Activated CD4-positive, alpha-beta T cell treated with anti-CD3 and anti-CD28 coated beads, Interleukin-2, amount 50 U/mL, for 16 hours (primary cell): ENCODE results near the gene P2RY12.

Experiments used
- DNase-seq: peaks from one replicate; pipeline ENCODE4 v3.0.0-alpha.2; 2020

The P2RY12 gene

DNA sequence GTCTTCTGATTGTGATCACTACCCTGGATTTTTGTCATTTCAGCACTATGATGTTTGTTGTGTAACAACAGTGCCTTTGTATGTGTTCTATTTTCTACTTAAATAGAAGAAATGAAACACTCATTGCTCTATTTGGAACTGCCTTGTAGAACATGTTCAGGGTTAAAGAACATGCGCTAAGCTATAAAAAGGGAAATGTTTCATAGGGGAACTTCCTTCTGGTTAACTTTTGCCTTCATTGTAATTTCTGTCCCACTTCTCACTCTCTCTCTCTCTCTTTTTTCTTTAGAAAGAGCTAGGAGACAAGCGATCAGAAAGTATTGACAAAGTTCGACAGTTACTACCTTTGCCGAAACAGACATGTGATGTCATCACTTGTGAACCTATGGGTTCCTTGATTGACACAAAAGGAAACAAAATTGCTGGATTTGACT lies at the start of gene P2RY12:
Gene P2RY12, minus strand, starts transcription at position 13 of the 434 bp plus-strand sequence. CDS start 45,908 bp downstream, outside the sequence.
- no peak for DNase-seq

DNA sequence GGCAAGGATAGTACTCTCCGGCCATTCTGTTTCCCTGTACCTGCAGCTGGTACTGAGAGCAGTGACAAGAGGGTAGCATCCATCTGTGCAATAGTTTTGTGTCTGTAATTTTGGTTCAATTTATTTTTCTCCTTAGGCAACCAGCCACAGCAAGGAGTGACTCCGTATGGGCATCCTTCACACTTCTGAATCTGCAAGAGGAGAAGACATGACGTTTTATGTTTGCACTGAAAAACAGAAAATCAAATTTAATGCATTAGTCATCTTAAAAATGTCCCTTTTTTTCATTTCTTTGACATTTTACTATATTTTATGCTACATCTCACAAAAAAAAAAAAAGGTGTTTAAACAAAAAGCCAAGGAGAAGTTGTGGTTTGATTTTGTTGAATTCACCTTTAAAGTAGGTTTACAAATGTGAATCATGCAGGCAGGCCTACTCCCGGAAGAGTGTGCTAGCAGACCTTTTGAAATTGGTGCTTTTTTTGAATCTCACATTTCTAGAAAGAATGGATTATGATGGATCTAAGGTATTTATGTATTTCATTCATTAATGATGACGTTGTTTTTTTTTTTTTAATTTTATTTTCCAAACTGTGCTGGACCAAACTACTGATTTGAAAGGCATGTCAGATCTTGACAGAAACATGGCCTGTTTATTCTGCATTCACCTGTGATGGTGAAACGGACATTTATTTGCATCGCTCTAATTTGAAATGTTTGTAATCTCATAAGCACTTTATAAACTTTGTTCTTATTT lies 48.2 kb upstream of the P2RY12 start:
- no peak for DNase-seq

- no peak for DNase-seq
Observed at GRCh38 chr3:151431940-151432339, 47.4 kb upstream of the P2RY12 start.

DNA sequence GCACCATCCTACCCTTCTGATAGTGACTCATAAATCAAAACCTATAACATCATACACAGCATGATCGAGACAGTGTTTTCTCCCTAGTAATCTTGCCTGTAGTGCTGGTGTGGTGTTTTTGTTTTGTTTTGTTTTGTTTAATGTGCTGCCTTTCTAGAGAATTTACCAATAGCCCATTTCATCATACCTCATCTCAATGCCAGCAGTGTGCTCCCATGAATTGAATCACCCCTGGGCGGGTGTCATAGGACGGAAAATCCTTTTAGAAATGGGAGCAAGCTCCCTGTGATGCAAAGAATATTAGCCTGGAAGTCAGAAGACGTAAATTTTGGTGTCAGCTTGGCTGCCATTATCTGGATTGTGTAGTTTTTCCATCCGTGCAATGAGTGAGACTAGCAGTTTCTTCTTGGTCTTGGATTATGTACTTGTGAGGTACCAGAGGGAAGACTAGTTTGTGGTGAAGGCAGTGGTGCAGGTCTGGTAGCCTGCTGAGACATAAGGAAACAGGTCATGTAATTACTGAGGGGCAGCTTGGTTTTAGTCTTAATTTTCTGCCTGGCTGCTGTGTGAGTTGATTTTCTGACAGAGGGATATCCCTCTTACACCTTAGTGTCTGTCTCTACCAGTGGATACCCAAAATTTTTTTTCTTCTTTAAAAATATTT lies 46.4 kb upstream of the P2RY12 start:
- DNase-seq, result peak; percentile 11

DNA sequence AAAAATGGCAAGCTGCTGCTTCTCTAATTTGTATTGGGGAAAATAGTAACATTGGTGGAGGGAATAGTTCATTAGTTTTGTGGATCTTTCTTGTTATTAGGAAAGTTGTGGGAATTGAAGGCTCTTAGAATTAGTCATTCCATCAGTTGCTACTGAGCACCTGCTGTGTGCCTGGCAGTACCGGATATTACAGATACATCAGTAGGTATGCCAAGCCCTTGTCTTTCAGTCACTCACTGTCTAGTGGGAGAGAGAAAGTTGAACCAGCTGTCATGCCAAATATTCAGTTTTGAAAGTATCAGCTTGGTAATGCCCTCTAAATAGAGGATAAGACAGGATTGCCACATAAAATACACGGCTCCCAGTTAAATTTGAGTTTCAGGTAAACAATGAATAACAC lies 43.8 kb upstream of the P2RY12 start:
- no peak for DNase-seq

DNA sequence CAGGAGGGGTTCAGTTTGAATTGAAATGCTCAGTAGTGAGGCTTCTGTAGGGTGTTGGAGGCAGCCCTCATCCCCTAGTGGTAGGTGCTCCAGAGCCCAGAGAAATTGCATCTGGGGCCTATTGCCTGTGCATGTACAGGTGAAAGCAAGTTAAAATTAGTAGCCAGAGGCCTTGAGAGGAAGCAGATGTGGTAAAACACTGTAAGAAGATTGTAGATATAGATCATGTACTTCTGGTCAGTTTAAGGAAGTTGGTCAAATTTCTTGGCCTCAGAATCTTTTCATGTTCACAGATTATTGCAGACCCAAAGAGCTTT lies 41.7 kb upstream of the P2RY12 start:
- DNase-seq, result no peak

DNA sequence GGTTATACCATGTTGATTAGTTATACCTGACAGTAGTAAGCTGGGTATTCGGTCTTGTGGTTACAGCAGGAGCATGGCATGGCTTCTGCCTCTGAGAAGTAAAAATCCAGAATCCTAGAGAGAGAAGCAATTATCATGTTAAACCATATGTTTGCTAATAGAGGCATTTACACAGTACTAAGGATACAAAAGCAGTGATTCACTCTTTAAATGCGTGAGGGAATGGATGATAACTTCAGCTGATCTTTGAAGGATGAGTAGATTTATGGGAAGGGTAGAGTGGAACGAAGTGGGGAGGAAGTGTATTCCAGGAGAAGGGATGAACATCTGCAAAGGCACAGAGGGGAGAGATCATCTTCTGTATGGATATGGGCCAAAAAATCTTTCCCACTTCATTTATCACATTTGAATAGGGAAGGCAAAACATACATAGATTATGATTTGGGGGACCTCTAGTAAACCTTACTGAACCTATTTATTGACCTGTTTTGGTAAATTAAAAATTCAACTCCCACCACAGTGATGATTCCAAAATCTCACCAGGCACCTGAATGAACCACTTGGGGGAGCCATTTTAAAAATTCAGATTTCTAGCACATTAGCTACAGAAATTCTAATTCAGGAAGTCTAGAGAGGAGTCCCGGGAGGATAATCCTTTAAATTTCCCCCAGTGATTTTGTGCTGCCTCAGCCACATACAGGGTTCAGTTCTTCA lies 41.2 kb upstream of the P2RY12 start:
- no peak for DNase-seq

DNA sequence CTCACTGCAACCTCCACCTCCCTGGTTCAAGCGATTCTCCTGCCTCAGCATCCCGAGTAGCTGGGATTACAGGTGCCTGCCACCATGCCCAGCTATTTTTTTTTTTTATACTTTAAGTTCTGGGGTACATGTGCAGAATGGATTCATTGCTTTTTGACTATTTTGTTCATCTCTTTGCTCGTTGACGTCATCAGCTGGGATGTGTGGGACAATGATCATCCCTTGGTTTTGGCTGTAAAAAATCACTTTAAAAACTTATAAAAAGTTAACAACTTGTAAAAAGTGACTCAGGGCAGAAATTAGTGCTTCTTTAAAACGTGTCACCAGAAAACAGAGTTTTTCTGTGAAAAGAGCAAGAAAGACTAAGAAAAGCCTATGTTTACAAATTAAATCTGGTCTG lies 38.5 kb upstream of the P2RY12 start:
- no peak for DNase-seq

DNA sequence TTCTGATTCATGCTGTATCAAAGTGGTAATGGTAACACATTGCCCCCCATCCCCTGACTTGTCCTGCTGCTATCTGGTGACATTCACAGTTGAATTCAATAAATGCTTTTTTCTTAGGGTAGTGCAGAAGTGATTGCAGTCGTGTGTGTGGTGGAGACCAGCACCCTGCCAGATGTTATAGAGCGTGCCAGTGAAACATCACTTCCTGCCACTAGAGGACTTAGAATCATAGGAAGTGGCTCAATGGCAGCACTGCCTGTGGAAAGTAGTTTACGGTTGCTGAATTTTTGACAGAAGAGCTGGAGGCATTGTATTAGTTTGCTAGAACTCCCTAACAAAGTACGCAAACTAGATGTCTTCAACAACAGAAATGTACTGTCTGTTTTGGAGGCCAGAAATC lies 37.4 kb upstream of the P2RY12 start:
- no peak for DNase-seq

- DNase-seq, result no peak
Observed at GRCh38 chr3:151419806-151420205, 35.3 kb upstream of the P2RY12 start.

- DNase-seq, result no peak
Observed at GRCh38 chr3:151415289-151415688, 30.7 kb upstream of the P2RY12 start.

DNA sequence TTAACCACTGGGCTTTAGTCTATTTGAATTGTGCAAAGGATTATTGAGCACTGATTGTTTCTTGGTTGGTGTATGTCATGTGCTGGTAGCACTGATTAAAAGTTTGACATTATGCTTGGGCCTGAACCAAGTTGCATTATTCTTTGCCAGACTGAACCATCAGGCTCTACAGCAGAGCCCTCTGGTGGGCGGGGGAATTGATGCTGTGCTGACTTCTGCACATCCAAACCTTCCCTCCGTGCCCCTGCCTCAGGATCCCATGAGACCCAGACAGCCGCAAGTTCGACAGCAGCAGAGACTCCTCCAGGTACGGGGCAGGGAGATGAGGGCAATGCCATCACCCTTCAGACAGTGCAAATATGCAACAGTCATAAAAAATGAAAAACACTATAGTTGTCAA lies 28.4 kb upstream of the P2RY12 start:
- DNase-seq, result no peak

GRCh38 chr3:151410891-151411559 lies 26.5 kb upstream of the P2RY12 start:
- DNase-seq, result no peak

DNA sequence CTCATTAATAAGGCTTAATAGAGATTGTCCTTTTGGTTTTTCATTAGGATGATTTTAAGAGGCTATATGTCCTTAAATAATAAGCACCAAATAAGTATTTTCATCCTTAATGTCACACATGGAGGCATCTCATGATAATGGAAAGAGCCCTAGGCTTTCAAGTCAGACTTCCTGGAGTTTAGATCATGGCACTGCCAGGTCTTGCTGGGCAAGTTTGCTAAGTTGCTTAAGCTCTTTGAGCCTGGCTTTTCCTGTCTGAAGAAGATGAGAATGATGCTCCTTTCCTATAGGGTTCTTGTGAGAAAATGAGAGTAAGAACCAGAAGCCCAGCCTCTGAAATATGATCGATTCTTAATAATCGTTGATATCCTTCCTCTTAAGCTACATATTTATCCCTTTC lies 23.4 kb upstream of the P2RY12 start:
- no peak for DNase-seq

- no peak for DNase-seq
Observed at GRCh38 chr3:151404316-151404715, 19.8 kb upstream of the P2RY12 start.

DNA sequence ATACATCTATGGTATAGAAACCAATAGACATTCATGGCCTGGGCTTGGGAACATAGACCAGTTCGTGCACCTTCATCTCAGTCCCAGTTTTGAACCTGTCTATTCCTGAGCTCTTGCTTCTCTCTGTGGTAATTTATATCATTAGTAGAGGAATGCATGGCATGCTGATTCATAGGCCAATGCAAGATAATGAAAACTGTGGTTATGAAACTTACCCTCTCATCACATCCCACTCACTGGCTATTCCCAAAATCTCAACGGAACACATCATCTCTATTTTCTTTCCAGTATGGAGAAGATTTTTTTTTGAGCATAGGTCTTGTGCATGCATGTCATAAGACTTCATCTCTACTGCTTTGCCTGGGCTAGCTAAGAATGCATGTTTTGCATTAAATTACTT lies 18.7 kb upstream of the P2RY12 start:
- no peak for DNase-seq

DNA sequence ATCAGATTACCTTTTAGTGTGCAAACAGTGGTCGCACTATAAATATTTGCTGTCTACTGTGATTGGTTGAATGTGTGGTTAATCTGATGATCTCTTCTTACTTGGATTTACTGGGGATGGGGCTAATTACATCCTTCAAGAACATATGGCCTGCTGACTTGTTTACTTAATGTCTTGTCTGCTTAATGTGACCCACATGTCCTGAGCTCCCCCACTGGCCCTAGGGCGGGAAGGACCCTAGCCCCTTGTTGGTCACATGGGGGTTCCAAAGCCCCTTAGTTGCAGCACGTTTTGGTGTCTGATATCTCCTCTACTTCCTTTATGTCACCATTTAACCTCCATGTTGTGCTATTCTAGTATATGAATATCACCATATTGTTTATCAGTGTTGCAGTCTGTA lies 17.8 kb upstream of the P2RY12 start:
- no peak for DNase-seq

GRCh38 chr3:151400341-151400740 lies 15.8 kb upstream of the P2RY12 start:
- no peak for DNase-seq

GRCh38 chr3:151398895-151399294 lies 14.3 kb upstream of the P2RY12 start:
- DNase-seq, result no peak

GRCh38 chr3:151395806-151396205 lies 11.3 kb upstream of the P2RY12 start:
- DNase-seq, result no peak

DNA sequence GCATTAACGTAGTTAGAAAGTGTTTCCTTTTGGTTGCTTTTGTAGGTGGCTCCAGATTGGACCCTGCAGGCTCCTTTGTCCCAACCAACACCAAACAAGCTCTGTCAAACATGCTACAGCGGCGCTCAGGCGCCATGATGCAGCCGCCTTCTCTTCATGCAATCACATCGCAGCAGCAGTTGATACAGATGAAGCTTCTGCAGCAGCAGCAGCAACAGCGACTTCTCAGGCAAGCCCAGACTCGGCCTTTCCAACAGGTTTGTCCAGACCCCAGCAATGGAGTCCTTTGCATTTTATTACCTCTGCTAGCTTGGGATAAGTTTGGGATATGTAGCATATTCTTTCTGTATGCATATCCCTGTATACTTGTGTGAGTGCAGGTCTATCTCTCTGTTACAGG lies 10.1 kb upstream of the P2RY12 start:
- no peak for DNase-seq

DNA sequence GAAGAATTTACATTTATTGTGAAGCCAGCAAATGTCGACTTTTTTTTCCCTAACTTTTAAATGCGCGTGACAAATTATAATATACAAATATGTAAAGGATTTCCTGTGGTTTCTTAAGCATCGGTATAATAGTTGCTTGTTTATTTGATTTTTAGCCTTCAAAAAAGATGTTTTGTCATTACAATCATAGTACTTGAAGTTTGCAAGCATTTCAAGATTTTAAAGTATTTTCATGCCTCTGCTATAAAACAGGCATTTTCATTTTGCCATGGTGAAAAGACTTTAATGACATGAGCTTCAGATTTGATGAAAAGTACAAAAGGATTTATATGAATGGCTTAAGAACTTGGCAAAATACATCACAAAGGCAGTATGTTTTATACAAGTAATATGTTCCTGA lies 9.4 kb upstream of the P2RY12 start:
- no peak for DNase-seq

GRCh38 chr3:151393146-151393830 lies 8.7 kb upstream of the P2RY12 start:
- DNase-seq, result no peak
